Gastrocnemius medialis (tissue), 4 donors: Measurements from ENCODE around the gene SCD. TPM values are rescaled to one million over a fixed set of nuclear protein-coding genes. Genes with fewer than 3 reads are reported as not detected.
A peak's percentile ranks its signal among the peaks of the same experiment; 100 is the strongest.

ENCODE experiments used
- ATAC-seq, 2 donors: fragments of 150-250 bp; one replicate each; pipeline ENCODE4 v1.9.1; 2016
- DNase-seq, 2 donors: peaks; one replicate each; pipeline ENCODE4 v3.0.0-alpha.2; 2019
- H3K27ac ChIP-seq, 4 donors: fragments of 200-600 bp; sonication (generic); 1 replicate in 1 of 4; 2 replicates in 3 of 4; pipeline ENCODE4 v1.5.1; 2016 to 2018; ENCODE audit warnings: mild to moderate bottlenecking in 2 of 4, moderate library complexity in 1 of 4
- H3K27me3 ChIP-seq, 3 donors: fragments of 200-600 bp; sonication (generic) in 2 of 3; 1 replicate in 1 of 3; 2 replicates in 2 of 3; pipeline versions ENCODE4 v1.5.1 to v1.6.0; 2016 to 2019; ENCODE audit warnings: mild to moderate bottlenecking in 1 of 3, moderate library complexity in 1 of 3
- H3K36me3 ChIP-seq, 2 donors: fragments of 200-600 bp; sonication (generic) in 1 of 2; one replicate each; pipeline ENCODE4 v1.5.1; 2017 to 2018
- H3K4me1 ChIP-seq, 2 donors: fragments of 200-600 bp; sonication (generic) in 1 of 2; one replicate each; pipeline ENCODE4 v1.5.1; 2016 to 2017; ENCODE audit warnings: mild to moderate bottlenecking in 2 of 2
- H3K4me3 ChIP-seq, 4 donors: fragments of 200-600 bp; sonication (generic) in 3 of 4; 1 replicate in 1 of 4; 2 replicates in 3 of 4; pipeline ENCODE4 v1.5.1; 2016 to 2019; ENCODE audit warnings: mild to moderate bottlenecking in 2 of 4
- H3K9me3 ChIP-seq, 3 donors: fragments of 200-600 bp; sonication (generic) in 2 of 3; 1 replicate in 1 of 3; 2 replicates in 2 of 3; pipeline ENCODE4 v1.5.1; 2016 to 2019
- CTCF ChIP-seq, 5 experiments: fragments of 450-650 bp in 3 of 5; fragments of 200-600 bp in 2 of 5; sonication (generic) in 2 of 5; IDR thresholded peaks in 4 of 5; conservative IDR thresholded peaks in 1 of 5; 1 replicate in 4 of 5; 2 replicates in 1 of 5; pipeline ENCODE4 v1.5.1; 2016 to 2019; ENCODE audit warnings: antibody characterized with exemption in 5 of 5, mild to moderate bottlenecking in 3 of 5, moderate library complexity in 3 of 5
- POLR2A ChIP-seq, 2 donors: fragments of 450-650 bp; IDR thresholded peaks; one replicate each; pipeline ENCODE4 v1.6.1; 2017; ENCODE audit warnings: antibody characterized with exemption in 2 of 2, mild to moderate bottlenecking in 2 of 2, moderate library complexity in 2 of 2
- in situ Hi-C, 4 donors: fragments of 200-750 bp; cut with MboI; loops; one replicate each; pipeline versions ENCODE4 v1.15.0 to v1.8.0; 2017; ENCODE audit warnings: low sequenced_read_pairs in 4 of 4
- intact Hi-C: fragments of 100-400 bp; cut with DNase I; formaldehyde crosslinking; loops from one replicate; pipeline ENCODE4 v1.15.1; 2023; ENCODE audit warnings: low total_unique reads
- total RNA-seq, 4 donors: library from RNA; depleted of rRNA; stranded (reverse); fragments of >200 nt; gene quantifications; one replicate each; pipeline versions ENCODE4 v1.1.0 to v1.2.3, GENCODE V29; 2016

Gene SCD
- total RNA-seq, 4 donors from 2014 or later = 1.1 to 1.9 (median 1.6) TPM

- H3K4me1 ChIP-seq = no peaks in the 10 kb centered on the region
Observed at GRCh38 chr10:100319707-100320402, 27.2 kb upstream of the SCD start.

GRCh38 chr10:100325158-100325557 lies 21.9 kb upstream of the SCD start:
- ATAC-seq (no peak), DNase-seq (no peak)
- in situ Hi-C loops (loop anchor here in 1 of 4 donors (25.0 kb wide), 1 partner anchor 187 kb away; the partner anchor contains the start of gene SEC31B), intact Hi-C loops (no loop called here)
- H3K4me3 ChIP-seq = no peak overlapping the region
- TF ChIP-seq CTCF (IDR thresholded peaks at IDR 0.05 in 4 of 5, conservative IDR thresholded peaks at IDR 0.05 in 1 of 5) = no peak
- TF ChIP-seq POLR2A (IDR thresholded peaks at IDR 0.05) = no peak
- no peak overlapping the region for H3K27ac ChIP-seq
- H3K9me3 ChIP-seq = no peaks in the 10 kb centered on the region
- H3K36me3 ChIP-seq = no peaks in the 10 kb centered on the region
- peaks cover 0 to 11% of the 10 kb centered on the region in 2 donors for H3K4me1 ChIP-seq
- peaks cover 0 to 10% (median 0%) of the 10 kb centered on the region in 3 donors for H3K27me3 ChIP-seq

More at GRCh38 chr10:100319707-100320402, 27.2 kb upstream of the SCD start:
- intact Hi-C loops = no loop called here
- Histone ChIP-seq H3K4me3 (no peak overlapping the region), H3K9me3 (no peaks in the 10 kb centered on the region), H3K27me3 (peaks cover 0 to 4% (median 3%) of the 10 kb centered on the region in 3 donors), H3K27ac (no peak overlapping the region), H3K36me3 (no peaks in the 10 kb centered on the region)
- DNase-seq (no peak), ATAC-seq (no peak)
- no peak for TF ChIP-seq POLR2A (IDR thresholded peaks at IDR 0.05)
- TF ChIP-seq CTCF (IDR thresholded peaks at IDR 0.05 in 4 of 5, conservative IDR thresholded peaks at IDR 0.05 in 1 of 5) = no peak
- in situ Hi-C loops = no loop called here

GRCh38 chr10:100327007-100327717 lies 19.9 kb upstream of the SCD start:
- in situ Hi-C loops = loop anchor here in 1 of 4 donors (25.0 kb wide), 1 partner anchor 185 kb away; the partner anchor contains the start of gene SEC31B
- no peak overlapping the region for H3K4me3 ChIP-seq
- TF ChIP-seq POLR2A (IDR thresholded peaks at IDR 0.05) = no peak
- no peaks in the 10 kb centered on the region for H3K9me3 ChIP-seq
- intact Hi-C loops = no loop called here
- H3K36me3 ChIP-seq = no peaks in the 10 kb centered on the region
- H3K27ac ChIP-seq = peak overlapping the region in 1 of 4 donors; percentile 5
- peaks cover 0 to 19% (median 3%) of the 10 kb centered on the region in 3 donors for H3K27me3 ChIP-seq
- peak; percentile 79 to 92 for ATAC-seq
- DNase-seq = peak in 1 of 2 donors; percentile 41
- peaks cover 0 to 11% of the 10 kb centered on the region in 2 donors for H3K4me1 ChIP-seq

GRCh38 chr10:100327718-100328009 lies 19.4 kb upstream of the SCD start:
- Histone ChIP-seq H3K27me3 (peaks cover 0 to 19% (median 3%) of the 10 kb centered on the region in 3 donors), H3K9me3 (no peaks in the 10 kb centered on the region), H3K4me3 (no peak overlapping the region), H3K4me1 (peaks cover 0 to 11% of the 10 kb centered on the region in 2 donors), H3K27ac (no peak overlapping the region), H3K36me3 (no peaks in the 10 kb centered on the region)
- in situ Hi-C loops (loop anchor here in 1 of 4 donors (25.0 kb wide), 1 partner anchor 185 kb away; the partner anchor contains the start of gene SEC31B), intact Hi-C loops (no loop called here)
- no peak for ATAC-seq
- no peak for TF ChIP-seq POLR2A (IDR thresholded peaks at IDR 0.05)
- TF ChIP-seq CTCF (IDR thresholded peaks at IDR 0.05 in 4 of 5, conservative IDR thresholded peaks at IDR 0.05 in 1 of 5) = no peak
- DNase-seq = no peak

GRCh38 chr10:100328198-100328597 lies 18.8 kb upstream of the SCD start:
- ATAC-seq = no peak
- Histone ChIP-seq H3K27me3 (peaks cover 0 to 19% (median 3%) of the 10 kb centered on the region in 3 donors), H3K27ac (no peak overlapping the region), H3K36me3 (no peaks in the 10 kb centered on the region), H3K4me3 (no peak overlapping the region), H3K9me3 (no peaks in the 10 kb centered on the region), H3K4me1 (peaks cover 0 to 11% of the 10 kb centered on the region in 2 donors)
- intact Hi-C loops = no loop called here
- in situ Hi-C loops = loop anchor here in 1 of 4 donors (25.0 kb wide), 1 partner anchor 184 kb away; the partner anchor contains the start of gene SEC31B
- DNase-seq = no peak
- no peak for TF ChIP-seq POLR2A (IDR thresholded peaks at IDR 0.05)
- TF ChIP-seq CTCF (IDR thresholded peaks at IDR 0.05 in 4 of 5, conservative IDR thresholded peaks at IDR 0.05 in 1 of 5) = no peak
